Measurements from ENCODE around the gene RAB31.

Gene RAB31

GRCh38 chr18:9694174-9694573 is 13.9 kb upstream of the RAB31 start:
- H4K91ac ChIP-seq (ENCODE audit: low read length): no peak overlapping the region
- no peak overlapping the region for H2BK120ac ChIP-seq (ENCODE audit: low read depth, low read length)
- no peaks in the 10 kb centered on the region for H3K27me3 ChIP-seq (ENCODE audit: control insufficient read depth in 1 of 2, insufficient read depth in 1 of 2, low read length in 2 of 2)
- no peak for DNase-seq
- no peaks in the 10 kb centered on the region for H3K79me1 ChIP-seq (replicated peaks; ENCODE audit: low read length, poor library complexity, severe bottlenecking)
- WGBS: 88% methylated on average over 5 of the region's 5 CpGs
- H3K4me2 ChIP-seq (ENCODE audit: low read length, poor library complexity, severe bottlenecking): no peak overlapping the region
- H2AK5ac ChIP-seq (ENCODE audit: low read length, severe bottlenecking): no peak overlapping the region
- no peak overlapping the region for H4K8ac ChIP-seq (ENCODE audit: low read length)
- no peaks in the 10 kb centered on the region for H3K4me1 ChIP-seq (ENCODE audit: control insufficient read depth, insufficient read depth, low read depth, low read length)
- no peak overlapping the region for H3K27ac ChIP-seq (ENCODE audit: low read length, poor library complexity, severe bottlenecking)
- no peak overlapping the region for H3K4ac ChIP-seq (ENCODE audit: low read depth in 1 of 2, low read length in 2 of 2)
- no peaks in the 10 kb centered on the region for H3K36me3 ChIP-seq (ENCODE audit: control insufficient read depth in 1 of 2, insufficient read depth in 2 of 2, low read depth in 1 of 2, low read length in 2 of 2)
- no peaks in the 10 kb centered on the region for H3K9me3 ChIP-seq (ENCODE audit: control insufficient read depth, low read length)
- no peak overlapping the region for H3K23ac ChIP-seq (ENCODE audit: low read length in 2 of 2)
- H2BK12ac ChIP-seq (ENCODE audit: low read length in 2 of 2): peak overlapping the region in 1 of 2 experiments; percentile 54
- no peak overlapping the region for H2BK15ac ChIP-seq (ENCODE audit: low read depth, poor library complexity, severe bottlenecking)
- H3K9ac ChIP-seq (ENCODE audit: low read length): no peak overlapping the region
- no peak overlapping the region for H3K4me3 ChIP-seq (ENCODE audit: insufficient read depth in 1 of 2, low read depth in 1 of 2, low read length in 2 of 2)
- no peak overlapping the region for H3K18ac ChIP-seq (ENCODE audit: low read depth in 1 of 2, low read length in 2 of 2)
- H2BK5ac ChIP-seq (ENCODE audit: low read depth, low read length, poor library complexity, severe bottlenecking): no peak overlapping the region
- no peak overlapping the region for H2AFZ ChIP-seq (ENCODE audit: low read depth, low read length)
- peak overlapping the region in 1 of 2 experiments; percentile 37 for H3K14ac ChIP-seq (ENCODE audit: low read length in 2 of 2)

GRCh38 chr18:9694952-9695495 is 13.1 kb upstream of the RAB31 start:
- peak overlapping the region in 1 of 2 experiments; percentile 45 for H2BK12ac ChIP-seq (ENCODE audit: low read length in 2 of 2)
- no peak overlapping the region for H3K27ac ChIP-seq (ENCODE audit: low read length, poor library complexity, severe bottlenecking)
- H3K4ac ChIP-seq (ENCODE audit: low read depth in 1 of 2, low read length in 2 of 2): no peak overlapping the region
- no peaks in the 10 kb centered on the region for H3K9me3 ChIP-seq (ENCODE audit: control insufficient read depth, low read length)
- no peak overlapping the region for H3K4me3 ChIP-seq (ENCODE audit: insufficient read depth in 1 of 2, low read depth in 1 of 2, low read length in 2 of 2)
- H4K8ac ChIP-seq (ENCODE audit: low read length): peak overlapping the region; percentile 55
- no peak overlapping the region for H2AK5ac ChIP-seq (ENCODE audit: low read length, severe bottlenecking)
- H2BK5ac ChIP-seq (ENCODE audit: low read depth, low read length, poor library complexity, severe bottlenecking): no peak overlapping the region
- no peak overlapping the region for H2BK15ac ChIP-seq (ENCODE audit: low read depth, poor library complexity, severe bottlenecking)
- peak overlapping the region in 1 of 2 experiments; percentile 55 for H3K14ac ChIP-seq (ENCODE audit: low read length in 2 of 2)
- no peak overlapping the region for H2BK120ac ChIP-seq (ENCODE audit: low read depth, low read length)
- no peak overlapping the region for H3K18ac ChIP-seq (ENCODE audit: low read depth in 1 of 2, low read length in 2 of 2)
- H4K91ac ChIP-seq (ENCODE audit: low read length): peak overlapping the region; percentile 82
- no peaks in the 10 kb centered on the region for H3K27me3 ChIP-seq (ENCODE audit: control insufficient read depth in 1 of 2, insufficient read depth in 1 of 2, low read length in 2 of 2)
- no peak overlapping the region for H2AFZ ChIP-seq (ENCODE audit: low read depth, low read length)
- no peaks in the 10 kb centered on the region for H3K79me1 ChIP-seq (replicated peaks; ENCODE audit: low read length, poor library complexity, severe bottlenecking)
- no peak overlapping the region for H3K9ac ChIP-seq (ENCODE audit: low read length)
- H3K4me2 ChIP-seq (ENCODE audit: low read length, poor library complexity, severe bottlenecking): no peak overlapping the region
- H3K36me3 ChIP-seq (ENCODE audit: control insufficient read depth in 1 of 2, insufficient read depth in 2 of 2, low read depth in 1 of 2, low read length in 2 of 2): no peaks in the 10 kb centered on the region
- 81% methylated on average over 3 of the region's 3 CpGs for WGBS
- H3K23ac ChIP-seq (ENCODE audit: low read length in 2 of 2): peak overlapping the region in 1 of 2 experiments; percentile 27
- H3K4me1 ChIP-seq (ENCODE audit: control insufficient read depth, insufficient read depth, low read depth, low read length): no peaks in the 10 kb centered on the region
- no peak for DNase-seq

- H3K4ac ChIP-seq (ENCODE audit: low read depth in 1 of 2, low read length in 2 of 2): no peak overlapping the region
- 76% methylated on average over 4 of the region's 5 CpGs for WGBS
- no peak overlapping the region for H3K23ac ChIP-seq (ENCODE audit: low read length in 2 of 2)
- H3K27me3 ChIP-seq (ENCODE audit: control insufficient read depth in 1 of 2, insufficient read depth in 1 of 2, low read length in 2 of 2): no peaks in the 10 kb centered on the region
- no peak for DNase-seq
- no peak overlapping the region for H3K4me3 ChIP-seq (ENCODE audit: insufficient read depth in 1 of 2, low read depth in 1 of 2, low read length in 2 of 2)
- H3K27ac ChIP-seq (ENCODE audit: low read length, poor library complexity, severe bottlenecking): no peak overlapping the region
- no peak overlapping the region for H2BK15ac ChIP-seq (ENCODE audit: low read depth, poor library complexity, severe bottlenecking)
- no peaks in the 10 kb centered on the region for H3K79me1 ChIP-seq (replicated peaks; ENCODE audit: low read length, poor library complexity, severe bottlenecking)
- H3K36me3 ChIP-seq (ENCODE audit: control insufficient read depth in 1 of 2, insufficient read depth in 2 of 2, low read depth in 1 of 2, low read length in 2 of 2): no peaks in the 10 kb centered on the region
- H2AFZ ChIP-seq (ENCODE audit: low read depth, low read length): no peak overlapping the region
- H2BK5ac ChIP-seq (ENCODE audit: low read depth, low read length, poor library complexity, severe bottlenecking): no peak overlapping the region
- no peaks in the 10 kb centered on the region for H3K9me3 ChIP-seq (ENCODE audit: control insufficient read depth, low read length)
- H4K8ac ChIP-seq (ENCODE audit: low read length): no peak overlapping the region
- no peak overlapping the region for H2BK120ac ChIP-seq (ENCODE audit: low read depth, low read length)
- H3K18ac ChIP-seq (ENCODE audit: low read depth in 1 of 2, low read length in 2 of 2): no peak overlapping the region
- H3K4me1 ChIP-seq (ENCODE audit: control insufficient read depth, insufficient read depth, low read depth, low read length): no peaks in the 10 kb centered on the region
- no peak overlapping the region for H3K9ac ChIP-seq (ENCODE audit: low read length)
- H2AK5ac ChIP-seq (ENCODE audit: low read length, severe bottlenecking): no peak overlapping the region
- H4K91ac ChIP-seq (ENCODE audit: low read length): no peak overlapping the region
- no peak overlapping the region for H3K14ac ChIP-seq (ENCODE audit: low read length in 2 of 2)
- no peak overlapping the region for H2BK12ac ChIP-seq (ENCODE audit: low read length in 2 of 2)
- H3K4me2 ChIP-seq (ENCODE audit: low read length, poor library complexity, severe bottlenecking): no peak overlapping the region
These were observed 12.5 kb upstream of the RAB31 start for GRCh38 chr18:9695605-9696004.

GRCh38 chr18:9696112-9696511 is 12.0 kb upstream of the RAB31 start:
- no peak for DNase-seq
- H3K4me2 ChIP-seq (ENCODE audit: low read length, poor library complexity, severe bottlenecking): no peak overlapping the region
- no peaks in the 10 kb centered on the region for H3K4me1 ChIP-seq (ENCODE audit: control insufficient read depth, insufficient read depth, low read depth, low read length)
- no peak overlapping the region for H2BK15ac ChIP-seq (ENCODE audit: low read depth, poor library complexity, severe bottlenecking)
- H4K8ac ChIP-seq (ENCODE audit: low read length): no peak overlapping the region
- H2BK5ac ChIP-seq (ENCODE audit: low read depth, low read length, poor library complexity, severe bottlenecking): no peak overlapping the region
- H2BK120ac ChIP-seq (ENCODE audit: low read depth, low read length): no peak overlapping the region
- no peak overlapping the region for H3K18ac ChIP-seq (ENCODE audit: low read depth in 1 of 2, low read length in 2 of 2)
- no peaks in the 10 kb centered on the region for H3K27me3 ChIP-seq (ENCODE audit: control insufficient read depth in 1 of 2, insufficient read depth in 1 of 2, low read length in 2 of 2)
- H2BK12ac ChIP-seq (ENCODE audit: low read length in 2 of 2): peak overlapping the region in 1 of 2 experiments; percentile 37
- no peak overlapping the region for H2AK5ac ChIP-seq (ENCODE audit: low read length, severe bottlenecking)
- no peaks in the 10 kb centered on the region for H3K9me3 ChIP-seq (ENCODE audit: control insufficient read depth, low read length)
- H3K4me3 ChIP-seq (ENCODE audit: insufficient read depth in 1 of 2, low read depth in 1 of 2, low read length in 2 of 2): no peak overlapping the region
- H3K14ac ChIP-seq (ENCODE audit: low read length in 2 of 2): peak overlapping the region in 1 of 2 experiments; percentile 27
- no peak overlapping the region for H3K27ac ChIP-seq (ENCODE audit: low read length, poor library complexity, severe bottlenecking)
- H3K9ac ChIP-seq (ENCODE audit: low read length): no peak overlapping the region
- no peak overlapping the region for H3K4ac ChIP-seq (ENCODE audit: low read depth in 1 of 2, low read length in 2 of 2)
- H4K91ac ChIP-seq (ENCODE audit: low read length): no peak overlapping the region
- WGBS: 91% methylated on average over 2 of the region's 2 CpGs
- H3K79me1 ChIP-seq (replicated peaks; ENCODE audit: low read length, poor library complexity, severe bottlenecking): no peaks in the 10 kb centered on the region
- H3K36me3 ChIP-seq (ENCODE audit: control insufficient read depth in 1 of 2, insufficient read depth in 2 of 2, low read depth in 1 of 2, low read length in 2 of 2): no peaks in the 10 kb centered on the region
- no peak overlapping the region for H2AFZ ChIP-seq (ENCODE audit: low read depth, low read length)
- H3K23ac ChIP-seq (ENCODE audit: low read length in 2 of 2): no peak overlapping the region

All from mesenchymal stem cell (in vitro differentiated cells and primary cell).